B cell (primary cell): ENCODE measurements around the gene GATA5. TPM values are rescaled to one million over a fixed set of nuclear protein-coding genes. Genes with fewer than 3 reads are reported as not detected.

Source experiments
- ATAC-seq: fragments of 200-7000 bp; cut with Tn5 transposase; one replicate; pipeline ENCODE4 v1.10.0; 2021; ENCODE audit warnings: low read depth, mild to moderate bottlenecking, moderate number of reproducible peaks, moderate library complexity
- CTCF ChIA-PET: fragments of 350-600 bp; sonication (Branson Sonifier 250); formaldehyde crosslinking; loops from one replicate; lab custom pipeline; 2021; ENCODE audit warnings: antibody characterized with exemption, inconsistent platforms; lab: Charles Lee
- POLR2A ChIA-PET: fragments of 350-600 bp; sonication (Branson Sonifier 250); formaldehyde crosslinking; loops from one replicate; lab custom pipeline; 2021; ENCODE audit warnings: antibody characterized with exemption; lab: Charles Lee
- DNase-seq: peaks from one replicate; pipeline ENCODE4 v3.0.0; 2013
- H2AFZ ChIP-seq: 2 replicates; pipeline ENCODE4 v1.6.1; 2012; ENCODE audit warnings: mild to moderate bottlenecking, low read depth, low read length; ENCODE audit not compliant: insufficient read depth, poor library complexity, severe bottlenecking
- H3K27ac ChIP-seq, 2 donors: 1 replicate in 1 of 2; 2 replicates in 1 of 2; pipeline ENCODE4 v1.5.1; 2012 to 2013; ENCODE audit warnings: low read length in 2 of 2, mild to moderate bottlenecking in 2 of 2, moderate library complexity in 1 of 2
- H3K27me3 ChIP-seq, 4 experiments: fragments of 200-600 bp in 1 of 4; sonication (generic) in 1 of 4; replicated peaks in 1 of 4; 1 replicate in 2 of 4; 2 replicates in 2 of 4; pipeline versions ENCODE4 v1.6.1 to v1.7.0; 2013 to 2016; ENCODE audit warnings: low read length in 3 of 4, mild to moderate bottlenecking in 2 of 4, mixed read lengths in 1 of 4, moderate library complexity in 1 of 4; ENCODE audit not compliant: insufficient read depth in 4 of 4, control insufficient read depth in 3 of 4; ENCODE audit errors: control extremely low read depth in 1 of 4
- H3K36me3 ChIP-seq, 2 experiments: replicated peaks in 1 of 2; 1 replicate in 1 of 2; 2 replicates in 1 of 2; pipeline versions ENCODE4 v1.6.1 to v1.7.1; 2013; ENCODE audit warnings: low read length in 1 of 2; ENCODE audit not compliant: insufficient read depth in 2 of 2, control insufficient read depth in 1 of 2; ENCODE audit errors: control extremely low read depth in 1 of 2, extremely low read depth in 1 of 2
- H3K4me1 ChIP-seq, 2 donors: fragments of 200-600 bp in 1 of 2; sonication (generic) in 1 of 2; 1 replicate in 1 of 2; 2 replicates in 1 of 2; pipeline versions ENCODE4 v1.5.1 to v1.6.1; 2013 to 2017; ENCODE audit warnings: low read length in 2 of 2; ENCODE audit not compliant: control insufficient read depth in 2 of 2, insufficient read depth in 2 of 2
- H3K4me2 ChIP-seq: replicated peaks from 2 replicates; pipeline ENCODE3; 2012; ENCODE audit warnings: mild to moderate bottlenecking, low read depth, low read length; ENCODE audit not compliant: poor library complexity, severe bottlenecking
- H3K4me3 ChIP-seq, 5 experiments: fragments of 200-600 bp in 1 of 5; sonication (generic) in 1 of 5; 1 replicate in 3 of 5; 2 replicates in 2 of 5; pipeline versions ENCODE4 v1.5.1 to v1.7.0; 2011 to 2016; ENCODE audit warnings: low read length in 4 of 5, mild to moderate bottlenecking in 4 of 5, low read depth in 2 of 5, control low read depth in 1 of 5, moderate library complexity in 1 of 5; ENCODE audit not compliant: insufficient read depth in 1 of 5; ENCODE audit errors: control extremely low read depth in 1 of 5, extremely low read depth in 1 of 5
- H3K79me2 ChIP-seq: fragments of 200-600 bp; sonication (generic); one replicate; pipeline ENCODE4 v1.6.0; 2016; ENCODE audit warnings: low read length; ENCODE audit not compliant: control insufficient read depth, insufficient read depth
- H3K9ac ChIP-seq: fragments of 200-600 bp; sonication (generic); 2 replicates; pipeline ENCODE4 v1.6.1; 2017; ENCODE audit warnings: mild to moderate bottlenecking, low read length, moderate library complexity
- H3K9me3 ChIP-seq, 3 donors: one replicate each; pipeline versions ENCODE4 v1.6.1 to v1.7.1; 2013; ENCODE audit warnings: low read length in 2 of 3; ENCODE audit not compliant: control insufficient read depth in 2 of 3, insufficient read depth in 1 of 3; ENCODE audit errors: control extremely low read depth in 1 of 3
- H4K20me1 ChIP-seq: 2 replicates; pipeline ENCODE4 v1.6.0; 2012; ENCODE audit warnings: mild to moderate bottlenecking, low read length; ENCODE audit not compliant: insufficient read depth, control insufficient read depth, poor library complexity, severe bottlenecking
- H3K27ac Mint-ChIP-seq: one replicate; pipeline ENCODE4 v1.8.0; 2021; ENCODE audit warnings: mixed read lengths
- H3K27me3 Mint-ChIP-seq: one replicate; pipeline ENCODE4 v1.8.0; 2021; ENCODE audit warnings: mixed read lengths
- H3K4me1 Mint-ChIP-seq: one replicate; pipeline ENCODE4 v1.8.0; 2021; ENCODE audit warnings: mixed read lengths
- H3K4me3 Mint-ChIP-seq: one replicate; pipeline ENCODE4 v1.8.0; 2021; ENCODE audit warnings: mixed read lengths
- H3K9me3 Mint-ChIP-seq: one replicate; pipeline ENCODE4 v1.8.0; 2022; ENCODE audit warnings: mixed read lengths; ENCODE audit not compliant: insufficient read depth
- EZH2 ChIP-seq: IDR thresholded peaks from 2 replicates; pipeline ENCODE4 v1.6.1; 2012; ENCODE audit warnings: borderline replicate concordance, low read depth, mild to moderate bottlenecking, moderate library complexity, low read length; ENCODE audit not compliant: insufficient read depth, poor library complexity, severe bottlenecking
- WGBS: methylation state at CpG from one replicate; pipeline ENCODE4 v1.1.5; 2013; ENCODE audit warnings: missing lambda C conversion rate; ENCODE audit not compliant: insufficient coverage; 5-methylcytosine and 5-hydroxymethylcytosine counted together
- intact Hi-C: fragments of 100-400 bp; cut with micrococcal nuclease; formaldehyde crosslinking; loops from one replicate; pipeline ENCODE4 v1.10.0; 2022
- polyA plus RNA-seq: library from polyadenylated mRNA; depleted of rRNA; stranded (reverse); fragments of >200 nt; gene quantifications from 2 replicates; pipeline ENCODE4 v1.2.3, GENCODE V29; 2012
- total RNA-seq, 2 donors: library from RNA; stranded (reverse); fragments of 120-200 nt in 1 of 2; gene quantifications; 1 replicate in 1 of 2; 2 replicates in 1 of 2; pipeline versions ENCODE4 v1.2.3 to v1.2.4, GENCODE V29; 2013 to 2022
- TF ChIP-seq, protein P1 (sequence below): fragments of 200-600 bp; IDR thresholded peaks from one replicate; pipeline ENCODE4 v1.8.0; 2022; ENCODE audit warnings: antibody characterized with exemption, mild to moderate bottlenecking

GATA5 gene
- total and polyA plus RNA-seq, 2 donors (not counting 1 experiment from before 2014, with no cell fraction given), result not detected

GRCh38 chr20:62481425-62482145, 5.8 kb upstream of the GATA5 start:
- H3K4me3 ChIP-seq, result no peak overlapping the region
- peaks cover 15% of the 10 kb centered on the region for H3K4me1 Mint-ChIP-seq
- WGBS, result 55% methylated on average over 29 of the region's 29 CpGs
- no peak overlapping the region for H3K4me3 Mint-ChIP-seq
- peak overlapping the region; percentile 25 for H3K4me2 ChIP-seq
- ChIA-PET CTCF (interaction anchor here (0.5 kb wide), 1 partner anchor 94 kb away, joined by 4 read pairs; no protein-coding TSS in a partner anchor), POLR2A (no interaction called here)
- peaks cover 46% of the 10 kb centered on the region for H3K27me3 Mint-ChIP-seq
- H3K9me3 ChIP-seq, result no peaks in the 10 kb centered on the region
- no peak for TF ChIP-seq EZH2
- TF ChIP-seq, protein P1, sequence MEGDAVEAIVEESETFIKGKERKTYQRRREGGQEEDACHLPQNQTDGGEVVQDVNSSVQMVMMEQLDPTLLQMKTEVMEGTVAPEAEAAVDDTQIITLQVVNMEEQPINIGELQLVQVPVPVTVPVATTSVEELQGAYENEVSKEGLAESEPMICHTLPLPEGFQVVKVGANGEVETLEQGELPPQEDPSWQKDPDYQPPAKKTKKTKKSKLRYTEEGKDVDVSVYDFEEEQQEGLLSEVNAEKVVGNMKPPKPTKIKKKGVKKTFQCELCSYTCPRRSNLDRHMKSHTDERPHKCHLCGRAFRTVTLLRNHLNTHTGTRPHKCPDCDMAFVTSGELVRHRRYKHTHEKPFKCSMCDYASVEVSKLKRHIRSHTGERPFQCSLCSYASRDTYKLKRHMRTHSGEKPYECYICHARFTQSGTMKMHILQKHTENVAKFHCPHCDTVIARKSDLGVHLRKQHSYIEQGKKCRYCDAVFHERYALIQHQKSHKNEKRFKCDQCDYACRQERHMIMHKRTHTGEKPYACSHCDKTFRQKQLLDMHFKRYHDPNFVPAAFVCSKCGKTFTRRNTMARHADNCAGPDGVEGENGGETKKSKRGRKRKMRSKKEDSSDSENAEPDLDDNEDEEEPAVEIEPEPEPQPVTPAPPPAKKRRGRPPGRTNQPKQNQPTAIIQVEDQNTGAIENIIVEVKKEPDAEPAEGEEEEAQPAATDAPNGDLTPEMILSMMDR, result no peak
- H3K4me1 ChIP-seq, result peaks cover 22% of the 10 kb centered on the region in 2 donors
- H3K36me3 ChIP-seq, result no peaks in the 10 kb centered on the region
- no peak overlapping the region for H3K27ac Mint-ChIP-seq
- H3K27me3 ChIP-seq, result peaks cover 0 to 87% (median 34%) of the 10 kb centered on the region in 4 experiments
- no peaks in the 10 kb centered on the region for H4K20me1 ChIP-seq
- no peaks in the 10 kb centered on the region for H3K79me2 ChIP-seq
- intact Hi-C loops, result no loop called here
- no peak overlapping the region for H3K9ac ChIP-seq
- no peaks in the 10 kb centered on the region for H3K9me3 Mint-ChIP-seq
- ATAC-seq, result no peak
- H2AFZ ChIP-seq, result no peak overlapping the region
- no peak overlapping the region for H3K27ac ChIP-seq
- DNase-seq, result no peak

DNA sequence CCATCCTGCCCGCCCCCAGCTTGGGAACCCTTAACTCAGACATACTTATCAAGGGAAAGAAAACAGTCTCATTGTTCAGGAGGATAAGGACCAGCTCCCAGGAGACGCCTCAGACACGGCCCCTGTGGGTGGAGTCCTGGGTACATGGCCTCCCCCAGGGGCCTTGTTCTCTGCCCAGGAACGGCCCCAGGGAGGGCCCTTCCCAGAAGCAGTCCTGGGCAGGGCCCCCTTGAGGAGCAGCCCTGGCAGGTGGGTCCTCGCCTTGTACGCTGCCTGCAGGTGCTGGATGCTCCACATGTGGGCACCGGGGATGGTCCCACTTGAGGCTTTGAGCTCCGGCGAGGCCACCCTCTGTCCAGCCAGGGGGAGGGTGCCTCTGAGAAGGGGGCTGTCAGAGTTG, 4.5 kb upstream of the GATA5 start:
- peaks cover 15% of the 10 kb centered on the region for H3K4me1 Mint-ChIP-seq
- no peak for ATAC-seq
- 54% methylated on average over 7 of the region's 9 CpGs for WGBS
- no peak overlapping the region for H2AFZ ChIP-seq
- H3K27ac Mint-ChIP-seq, result no peak overlapping the region
- no peak for TF ChIP-seq EZH2
- TF ChIP-seq, protein P1, result no peak
- H3K79me2 ChIP-seq, result no peaks in the 10 kb centered on the region
- ChIA-PET CTCF (no interaction called here), POLR2A (no interaction called here)
- H3K4me3 ChIP-seq, result no peak overlapping the region
- H3K9ac ChIP-seq, result no peak overlapping the region
- no peak for DNase-seq
- no peaks in the 10 kb centered on the region for H3K9me3 Mint-ChIP-seq
- intact Hi-C loops, result no loop called here
- H3K36me3 ChIP-seq, result no peaks in the 10 kb centered on the region
- H3K4me1 ChIP-seq, result peaks cover 31% of the 10 kb centered on the region in 2 donors
- peaks cover 0 to 82% (median 35%) of the 10 kb centered on the region in 4 experiments for H3K27me3 ChIP-seq
- no peak overlapping the region for H3K4me3 Mint-ChIP-seq
- no peaks in the 10 kb centered on the region for H3K9me3 ChIP-seq
- H3K27ac ChIP-seq, result no peak overlapping the region
- no peaks in the 10 kb centered on the region for H4K20me1 ChIP-seq
- no peak overlapping the region for H3K4me2 ChIP-seq
- peaks cover 36% of the 10 kb centered on the region for H3K27me3 Mint-ChIP-seq
